Stimulated activated naive CD8-positive, alpha-beta T cell treated with anti-CD3 and anti-CD28 coated beads, Interleukin-15, Interleukin-2, amounts not matched to agents 100 U/mL and 50 U/mL, for 24 hours (primary cell): ENCODE results near the gene SLC16A2.
A peak's percentile ranks its signal among the peaks of the same experiment; 100 is the strongest.

Source experiments
- ATAC-seq: fragments of 150-1000 bp; cut with Tn5 transposase; one replicate; pipeline ENCODE4 v1.10.0; 2021
- DNase-seq: peaks from one replicate; pipeline ENCODE4 v3.0.0; 2021

SLC16A2 gene

DNA sequence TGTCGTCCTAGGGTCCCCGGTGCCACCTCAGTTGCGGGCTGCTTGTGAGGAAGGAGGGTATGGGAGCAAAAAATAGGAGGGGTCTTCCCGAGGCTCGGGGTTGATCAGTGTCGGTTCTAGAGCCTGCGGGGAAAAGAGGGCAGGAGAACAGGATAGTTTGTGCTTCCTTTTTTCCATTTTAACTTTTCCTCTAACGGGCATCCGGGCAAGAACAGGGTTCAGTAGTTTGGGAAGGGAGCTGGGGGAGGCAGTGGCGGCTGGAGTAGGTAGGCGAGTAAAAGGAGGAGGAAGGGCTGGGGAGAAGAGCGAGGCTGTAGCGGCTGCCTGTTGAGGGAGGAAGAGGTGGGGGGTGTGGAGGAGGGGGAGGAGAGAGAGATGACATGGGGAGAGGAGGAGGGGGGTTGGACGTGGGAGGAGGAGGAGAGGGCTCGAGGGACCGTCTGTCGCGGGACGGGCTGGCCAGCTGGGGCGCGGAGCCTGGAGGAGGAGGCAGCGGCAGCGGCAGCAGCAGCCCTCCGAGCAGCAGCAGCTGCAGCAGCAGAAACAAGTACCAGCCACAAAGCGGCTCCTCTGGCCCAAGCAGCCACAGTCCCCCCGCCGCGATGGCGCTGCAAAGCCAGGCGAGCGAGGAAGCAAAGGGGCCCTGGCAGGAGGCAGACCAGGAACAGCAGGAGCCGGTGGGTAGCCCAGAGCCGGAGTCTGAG lies at the start of gene SLC16A2:
Gene SLC16A2, plus strand, starts transcription at position 458 of the 704 bp plus-strand sequence. Its CDS starts 145 bp downstream, at position 603.
- ATAC-seq = peak; percentile 29
- peak; percentile 38 for DNase-seq

DNA sequence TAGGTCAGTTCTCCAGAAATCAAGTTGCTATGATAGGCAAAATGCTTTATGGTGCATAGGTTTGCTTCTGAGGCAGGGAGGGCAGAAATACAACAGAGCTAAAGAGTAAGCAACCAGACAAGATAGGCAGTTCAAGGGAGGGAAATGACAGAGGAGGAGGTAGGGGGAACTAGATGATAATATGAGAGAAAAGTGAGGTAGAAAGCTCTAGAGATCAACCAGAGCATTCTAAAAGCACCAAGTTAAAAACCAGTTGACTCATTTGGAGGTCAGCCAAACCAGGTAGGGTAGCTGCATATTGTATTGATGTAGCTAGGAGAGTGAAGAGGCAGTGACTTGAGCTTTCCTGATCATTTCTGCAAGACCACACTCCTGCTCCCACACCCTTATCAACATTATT lies 49.0 kb upstream of the SLC16A2 start:
- DNase-seq (no peak), ATAC-seq (no peak)

DNA sequence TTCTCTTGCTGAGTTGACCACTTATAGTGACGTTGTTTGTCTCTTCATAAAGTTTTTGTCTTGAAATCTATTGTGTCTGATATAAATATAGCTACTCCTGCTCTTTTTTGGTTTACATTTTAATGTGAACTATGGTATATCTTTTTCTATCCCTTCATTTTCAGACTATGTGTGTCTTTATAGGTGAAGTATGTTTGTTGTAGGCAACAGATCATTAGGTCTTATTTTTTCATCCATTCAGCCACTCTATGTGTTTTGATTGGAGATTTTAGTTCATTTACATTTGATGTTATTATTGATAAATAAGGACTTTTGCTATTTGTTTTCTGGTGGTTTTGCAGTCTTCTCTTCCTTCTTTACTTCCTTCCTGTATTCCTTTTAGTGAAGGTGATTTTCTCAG lies 44.0 kb upstream of the SLC16A2 start:
- ATAC-seq = no peak

DNA sequence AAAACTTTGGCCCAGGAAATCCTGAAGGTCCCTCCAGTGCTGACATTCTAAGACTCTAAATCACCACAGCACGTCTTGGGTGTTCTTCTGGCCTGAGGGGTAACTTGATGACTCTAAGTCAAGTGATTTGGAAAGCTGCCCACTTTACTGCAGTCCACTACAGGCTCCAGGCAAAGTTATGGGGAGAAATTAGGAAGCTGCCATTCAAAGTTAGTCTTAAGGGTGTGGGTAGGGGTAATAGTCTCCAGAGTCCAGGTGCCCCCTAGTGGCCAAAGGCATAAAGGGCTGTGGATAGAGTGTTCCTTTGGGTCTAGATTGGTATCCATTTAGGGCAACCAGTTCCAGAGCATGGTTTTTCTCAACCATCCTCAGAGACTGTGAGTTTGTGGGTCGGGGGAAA lies 38.7 kb upstream of the SLC16A2 start:
- DNase-seq (peak; percentile 63), ATAC-seq (peak; percentile 80)

More for the DNA sequence above, 44.0 kb upstream of the SLC16A2 start:
- DNase-seq = no peak

DNA sequence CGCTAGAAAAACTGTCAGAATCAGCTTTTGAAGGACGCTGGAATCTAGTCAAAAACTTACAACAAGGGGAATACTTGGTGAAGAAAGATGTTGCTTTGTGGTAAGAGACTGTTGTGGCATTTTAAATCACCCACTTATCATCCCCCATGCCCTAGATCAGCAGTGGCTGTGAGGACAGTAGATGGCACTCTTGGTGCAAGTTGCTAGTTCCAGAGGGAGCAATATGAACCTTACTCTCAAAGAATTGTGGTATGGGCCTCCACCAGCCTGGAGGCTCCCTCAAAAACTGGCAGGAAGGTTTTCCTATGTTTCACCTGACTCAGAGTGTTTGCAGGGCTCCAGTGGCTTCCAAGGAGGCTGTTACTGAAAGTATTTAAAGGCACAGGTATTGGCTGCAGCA lies 37.7 kb upstream of the SLC16A2 start:
- DNase-seq = peak; percentile 10
- peak; percentile 84 for ATAC-seq

DNA sequence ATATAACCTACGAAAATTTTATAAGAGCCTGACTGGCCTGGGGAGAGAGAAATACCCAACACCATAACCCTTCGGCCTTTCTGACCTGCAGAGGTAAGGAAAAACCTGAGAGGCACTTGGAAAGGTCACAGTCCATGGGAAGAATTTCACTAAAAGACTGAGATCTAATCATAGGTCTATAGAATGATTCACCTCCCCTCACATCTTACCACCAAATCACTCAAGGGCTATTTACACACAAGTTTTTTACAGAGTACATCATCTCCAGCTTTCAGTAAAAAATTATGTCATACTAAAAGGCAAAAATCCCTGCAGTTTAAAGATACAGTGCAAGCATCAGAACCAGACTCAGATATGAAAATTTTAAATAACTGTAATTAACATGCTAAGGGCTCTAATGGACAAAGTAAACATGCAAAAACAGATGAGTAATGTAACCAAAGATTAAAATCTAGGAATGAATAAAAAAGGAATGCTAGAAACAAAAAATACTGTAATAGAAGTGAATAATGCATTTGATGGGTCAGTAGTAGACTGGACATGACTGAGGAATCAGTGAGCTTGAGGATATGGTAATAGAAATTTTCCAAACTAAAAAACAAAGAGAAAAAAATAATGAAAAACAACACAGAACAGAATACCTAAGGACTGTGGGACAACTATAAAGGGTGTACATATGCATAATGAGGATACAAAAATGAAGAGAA lies 32.1 kb upstream of the SLC16A2 start:
- ATAC-seq = no peak

DNA sequence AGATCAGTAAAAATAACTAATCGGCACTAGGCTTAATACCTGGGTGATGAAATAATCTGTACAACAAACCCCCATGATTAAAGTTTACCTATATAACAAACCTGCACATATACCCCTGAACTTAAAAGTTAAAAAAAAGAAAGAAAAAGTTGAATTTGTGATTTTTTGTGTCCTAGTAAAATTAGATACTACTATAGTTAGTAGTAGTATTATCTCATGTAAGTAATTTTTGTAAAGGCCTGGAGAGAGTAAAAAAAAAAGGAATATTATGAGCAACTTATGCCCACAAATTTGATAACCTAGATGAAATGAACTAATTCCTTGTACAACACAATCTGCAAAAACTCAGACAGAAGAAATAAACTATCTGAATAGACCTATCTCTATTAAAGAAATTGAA lies 25.7 kb upstream of the SLC16A2 start:
- DNase-seq (no peak), ATAC-seq (no peak)

More for the DNA sequence above, 32.1 kb upstream of the SLC16A2 start:
- no peak for DNase-seq

DNA sequence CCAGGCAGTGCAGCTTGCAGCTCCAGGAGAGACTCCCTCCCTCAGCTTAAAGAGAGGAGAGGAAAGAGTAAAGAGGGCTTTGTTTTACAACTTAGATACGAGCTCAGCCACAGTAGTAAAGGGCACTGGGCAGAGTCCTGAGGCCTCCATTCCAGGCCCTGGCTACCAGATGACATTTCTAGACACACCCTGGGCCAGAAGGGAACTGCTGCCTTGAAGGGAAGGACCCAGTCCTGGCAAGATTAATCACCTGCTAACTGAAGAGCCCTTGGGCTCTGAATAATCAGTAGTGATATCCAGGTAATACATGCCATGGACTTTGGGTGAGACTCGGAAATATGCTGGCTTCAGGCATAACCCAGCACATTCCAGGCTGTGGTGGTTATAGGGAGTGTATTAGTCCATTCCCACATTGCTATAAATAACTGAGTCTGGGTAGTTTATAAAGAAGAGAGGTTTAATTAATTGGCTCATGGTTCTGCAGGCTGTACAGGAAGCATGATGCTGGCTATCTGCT lies 15.3 kb upstream of the SLC16A2 start:
- ATAC-seq = no peak
- no peak for DNase-seq

DNA sequence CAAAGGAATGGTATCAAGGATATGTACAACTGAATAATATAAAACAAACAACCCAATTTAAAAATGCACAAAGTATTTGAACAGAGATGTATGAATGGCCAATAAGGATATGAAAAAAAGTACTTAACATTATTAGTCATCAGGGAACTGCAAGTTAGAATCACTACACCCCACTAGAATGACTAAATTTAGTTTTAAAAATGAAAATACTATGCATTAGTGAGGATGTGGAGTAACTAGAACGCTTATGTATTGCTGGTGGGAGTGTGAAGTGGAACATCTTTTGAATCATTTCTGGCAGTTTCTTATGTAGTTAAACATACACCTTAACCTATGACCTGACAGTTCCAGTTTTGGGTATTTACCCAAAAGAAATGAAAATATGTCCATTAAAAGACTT lies 13.0 kb upstream of the SLC16A2 start:
- DNase-seq (no peak), ATAC-seq (no peak)

DNA sequence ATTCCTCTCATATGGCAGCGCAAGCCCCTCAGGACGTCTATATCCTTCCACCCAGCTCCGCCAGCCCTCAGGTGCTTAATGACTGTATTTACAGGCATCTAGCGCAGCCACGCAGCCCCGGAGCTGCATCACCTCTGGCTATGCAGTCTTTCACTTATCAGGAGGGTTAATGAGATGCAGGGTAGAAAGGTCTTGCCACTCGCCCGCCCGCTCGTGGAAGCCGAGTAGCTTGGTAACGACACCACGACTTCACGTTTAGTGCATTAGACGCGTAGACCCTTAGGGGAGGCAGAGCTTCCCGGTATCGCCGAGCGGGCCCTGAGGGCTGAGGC lies 1.5 kb upstream of the SLC16A2 start:
- DNase-seq = peak; percentile 14
- peak; percentile 4 for ATAC-seq

DNA sequence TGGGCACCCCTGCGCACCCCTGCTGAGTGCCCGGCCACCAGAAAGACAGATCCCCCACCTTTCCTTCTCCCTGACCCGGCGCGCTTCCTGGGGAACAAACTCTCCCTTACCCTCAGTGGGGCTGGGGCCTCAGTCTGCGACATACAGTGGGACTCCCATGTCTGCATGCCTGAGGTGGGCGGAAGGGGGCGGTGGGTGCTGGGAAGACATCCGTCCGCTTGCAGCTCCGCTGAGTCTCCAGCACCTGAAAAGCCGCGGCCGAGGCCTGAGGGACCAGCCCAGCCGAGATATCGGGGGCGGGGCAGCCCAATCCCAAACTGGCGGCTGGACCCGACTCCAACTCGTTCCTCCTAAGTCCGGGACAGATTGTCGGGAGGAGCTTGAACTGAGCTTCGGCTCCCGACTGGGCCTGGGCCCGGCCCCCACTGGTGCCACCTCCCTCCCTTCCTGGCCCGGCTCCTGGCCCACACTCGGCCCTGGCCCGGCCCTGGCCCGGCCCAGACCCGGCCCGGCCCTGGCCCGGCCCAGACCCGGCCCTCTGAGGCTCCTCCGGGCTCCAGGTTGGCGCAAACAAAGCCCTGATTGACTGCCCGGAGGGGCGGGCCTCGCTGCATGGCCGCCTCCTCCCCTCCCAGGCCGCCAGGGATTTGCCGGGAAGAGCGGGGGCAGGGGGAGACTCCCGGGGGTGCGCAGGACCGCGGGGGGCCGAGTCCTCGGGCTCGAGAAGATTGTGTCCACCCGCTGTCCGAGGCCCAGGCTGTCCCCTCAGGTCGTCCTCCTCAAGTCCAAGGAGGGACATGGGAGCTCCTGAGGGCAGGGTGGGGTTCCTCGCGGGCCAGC lies 877 bp upstream of the SLC16A2 start:
- DNase-seq = peak; percentile 27
- peak; percentile 24 for ATAC-seq

DNA sequence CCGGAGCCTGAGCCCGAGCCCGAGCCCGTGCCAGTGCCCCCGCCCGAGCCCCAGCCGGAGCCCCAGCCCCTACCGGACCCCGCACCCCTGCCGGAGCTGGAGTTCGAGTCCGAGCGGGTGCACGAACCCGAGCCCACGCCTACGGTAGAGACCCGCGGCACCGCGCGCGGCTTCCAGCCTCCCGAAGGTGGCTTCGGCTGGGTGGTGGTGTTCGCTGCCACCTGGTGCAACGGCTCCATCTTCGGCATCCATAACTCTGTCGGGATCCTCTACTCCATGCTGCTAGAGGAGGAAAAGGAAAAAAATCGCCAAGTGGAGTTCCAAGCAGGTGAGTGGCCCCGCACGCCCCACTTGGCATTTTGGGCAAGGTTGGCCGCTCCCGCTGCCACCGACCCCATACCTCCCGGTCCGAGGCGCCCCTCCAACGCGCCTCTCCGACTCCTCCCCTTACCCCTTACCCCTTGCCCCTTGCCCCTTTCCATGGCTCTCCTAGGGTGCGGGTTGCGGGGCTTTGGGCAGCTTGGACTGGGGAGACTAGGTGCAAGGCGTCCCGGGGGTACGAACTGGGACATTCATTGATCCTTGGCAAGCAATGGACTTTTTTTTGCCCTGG lies 553 bp downstream of the SLC16A2 start:
- no peak for DNase-seq
- peak; percentile 4 for ATAC-seq

DNA sequence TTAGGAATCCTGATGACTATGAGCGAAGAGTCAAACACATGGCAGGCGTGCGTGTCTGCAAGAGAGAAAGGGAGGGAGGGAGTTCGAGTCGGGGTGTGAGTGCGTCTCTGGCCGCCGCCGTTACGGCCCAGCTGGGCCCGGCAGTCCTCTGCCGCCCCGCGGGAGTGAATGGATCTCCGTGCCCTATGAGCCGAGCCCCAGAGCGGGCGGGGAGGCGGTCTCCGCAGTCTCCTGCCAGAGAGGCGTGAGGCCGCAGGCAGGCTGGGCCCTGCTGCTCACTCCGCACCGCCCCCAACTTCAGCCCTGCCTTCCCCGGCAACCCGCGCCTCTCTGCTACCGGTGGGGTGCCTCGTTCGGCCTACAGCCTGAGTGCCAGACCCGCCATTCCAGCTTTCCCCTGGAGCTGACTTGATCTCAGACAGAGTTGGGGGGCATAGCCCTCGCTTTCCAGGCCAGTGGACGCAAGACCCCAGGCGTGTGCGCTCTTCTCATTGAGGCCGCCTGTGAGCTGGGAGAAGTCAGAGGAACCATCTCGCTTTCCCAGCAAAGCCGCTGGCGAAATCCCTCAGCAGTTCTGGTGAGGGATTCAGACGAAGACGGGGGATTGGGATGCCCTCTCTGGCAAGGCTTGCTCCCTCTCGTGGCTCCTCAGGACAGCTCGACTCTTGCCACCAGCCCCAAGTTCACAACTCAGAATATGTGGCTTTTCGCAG lies 1.4 kb downstream of the SLC16A2 start:
- peak; percentile 25 for ATAC-seq
- DNase-seq = peak; percentile 19

DNA sequence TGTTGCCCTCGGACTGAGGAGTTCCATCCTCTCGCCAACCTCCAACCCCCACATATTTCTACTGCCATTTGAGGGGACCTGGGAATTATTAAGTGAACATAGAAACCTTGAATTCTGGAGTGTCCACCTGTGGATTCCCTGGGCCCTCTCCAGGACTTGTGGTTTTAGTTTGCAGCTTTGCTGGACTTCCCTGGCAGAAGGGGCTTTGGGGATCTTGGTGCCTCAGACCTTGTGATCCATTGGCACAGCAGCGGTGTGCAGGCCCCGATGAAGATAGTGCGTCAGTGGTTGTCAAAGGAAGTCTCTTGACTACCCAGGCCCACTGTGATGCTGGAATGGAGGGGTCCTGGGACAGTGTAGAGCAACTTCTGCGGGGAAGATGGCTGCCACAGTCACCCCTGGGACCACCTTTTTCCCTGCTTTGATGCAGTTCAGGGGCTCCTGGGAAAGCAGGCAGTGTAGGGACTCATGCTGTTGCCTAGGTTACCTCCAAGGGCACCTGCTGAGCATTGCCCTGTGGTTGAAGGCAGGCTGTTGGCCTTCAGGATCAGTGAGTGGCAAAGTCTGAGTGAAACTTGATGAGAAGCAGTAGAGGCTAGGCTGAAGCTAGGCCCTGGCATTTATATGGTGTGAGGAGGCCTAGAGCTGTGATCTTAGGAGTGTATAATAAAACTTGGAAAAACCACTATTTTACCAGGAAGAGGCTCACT lies 2.2 kb downstream of the SLC16A2 start:
- ATAC-seq (peak; percentile 16), DNase-seq (no peak)

DNA sequence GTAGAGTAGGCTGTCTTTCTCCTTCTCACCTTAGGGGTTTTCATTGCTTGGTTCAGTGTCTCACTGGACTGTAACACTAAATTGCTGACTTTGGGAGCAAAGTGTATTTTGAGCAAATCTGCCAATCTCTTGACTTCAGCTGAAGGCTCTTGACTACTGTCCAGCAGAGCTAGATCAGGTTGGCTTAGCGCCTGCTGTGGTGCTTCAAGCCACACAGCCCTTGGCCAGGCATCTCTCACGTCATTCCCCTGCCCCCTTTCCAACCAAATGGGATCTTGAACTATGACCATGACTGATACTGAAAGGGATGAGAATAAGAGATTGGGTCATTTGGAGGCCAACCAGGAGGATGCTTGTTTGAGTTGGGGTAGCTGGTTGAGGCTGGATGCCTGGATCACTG lies 4.8 kb downstream of the SLC16A2 start:
- DNase-seq = no peak
- ATAC-seq = no peak

DNA sequence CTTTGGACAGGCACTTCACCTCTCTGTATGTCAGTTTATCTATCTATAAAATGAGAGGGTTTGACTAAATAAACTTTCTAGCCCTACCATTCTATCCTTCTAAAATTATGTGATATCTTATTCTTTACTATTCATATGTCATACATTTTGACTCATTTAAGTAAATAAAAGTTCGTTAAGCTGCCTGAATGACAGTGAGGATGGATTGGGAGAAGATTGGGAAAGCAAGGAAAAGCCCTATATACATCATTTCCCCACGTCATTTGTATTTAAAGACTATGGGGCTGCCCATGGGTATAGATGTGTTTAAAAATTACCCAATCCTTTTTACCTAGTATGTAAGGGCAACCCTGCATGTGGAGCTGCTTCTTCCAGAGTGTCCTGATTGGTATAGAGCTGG lies 5.3 kb downstream of the SLC16A2 start:
- ATAC-seq = no peak
- DNase-seq = no peak

DNA sequence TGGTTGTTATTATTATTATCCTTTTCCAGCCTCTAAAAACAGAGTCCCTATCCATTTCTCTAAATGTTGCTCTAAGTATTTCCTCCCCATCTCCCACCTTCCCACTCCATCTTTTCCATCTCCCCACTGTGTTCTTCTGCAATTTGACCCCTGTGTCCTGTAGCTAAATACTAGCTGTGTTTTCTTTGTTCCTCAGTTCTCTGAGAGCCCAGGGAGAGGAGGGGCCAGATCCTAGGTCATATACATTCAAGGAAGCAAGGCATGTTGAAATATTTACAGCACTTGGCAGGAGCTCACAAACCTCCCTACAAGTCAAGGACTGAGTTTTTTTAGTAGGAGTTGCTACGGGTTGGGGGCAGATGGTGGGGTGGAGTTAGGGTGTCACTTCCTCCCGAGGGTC lies 10.5 kb downstream of the SLC16A2 start:
- ATAC-seq (no peak), DNase-seq (no peak)

DNA sequence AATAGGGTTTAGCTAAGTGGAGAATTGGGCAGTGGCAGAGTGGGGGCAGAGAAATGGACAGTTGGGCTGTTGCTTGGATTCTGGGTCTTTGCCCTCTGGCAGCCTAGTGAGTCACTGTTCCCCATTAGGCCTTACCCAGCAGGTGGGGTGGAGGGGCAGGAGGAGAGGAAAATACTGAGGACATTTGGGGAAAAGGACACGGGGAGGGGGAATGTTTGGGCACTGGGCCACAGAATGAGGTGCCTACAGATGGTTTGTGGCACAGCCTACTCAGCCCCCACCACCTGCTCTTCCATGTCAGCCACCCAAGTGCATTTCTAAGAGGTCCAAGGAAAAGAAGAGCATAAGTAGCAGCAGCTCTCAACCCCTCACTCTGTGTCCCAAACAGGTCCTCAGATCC lies 13.0 kb downstream of the SLC16A2 start:
- DNase-seq = no peak
- ATAC-seq = no peak

DNA sequence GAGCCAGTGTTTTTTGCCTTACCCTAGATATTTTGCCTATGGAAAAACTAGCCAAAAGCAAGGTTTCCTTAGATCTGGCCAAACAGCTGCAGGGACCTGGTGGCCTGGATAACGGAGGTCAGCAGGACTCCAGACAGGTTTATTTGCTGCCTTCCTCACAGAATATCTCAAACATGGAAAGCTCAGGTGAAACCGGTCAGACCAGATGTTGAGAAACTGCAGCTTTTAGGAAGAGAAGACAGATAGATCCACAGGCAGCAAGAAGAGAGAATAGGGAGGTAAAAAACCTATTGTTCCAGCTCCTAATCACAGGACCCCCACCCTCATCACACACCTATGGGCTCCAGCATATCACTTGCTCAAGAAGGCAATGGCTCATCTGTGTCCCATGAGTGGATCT lies 16.2 kb downstream of the SLC16A2 start:
- no peak for DNase-seq

DNA sequence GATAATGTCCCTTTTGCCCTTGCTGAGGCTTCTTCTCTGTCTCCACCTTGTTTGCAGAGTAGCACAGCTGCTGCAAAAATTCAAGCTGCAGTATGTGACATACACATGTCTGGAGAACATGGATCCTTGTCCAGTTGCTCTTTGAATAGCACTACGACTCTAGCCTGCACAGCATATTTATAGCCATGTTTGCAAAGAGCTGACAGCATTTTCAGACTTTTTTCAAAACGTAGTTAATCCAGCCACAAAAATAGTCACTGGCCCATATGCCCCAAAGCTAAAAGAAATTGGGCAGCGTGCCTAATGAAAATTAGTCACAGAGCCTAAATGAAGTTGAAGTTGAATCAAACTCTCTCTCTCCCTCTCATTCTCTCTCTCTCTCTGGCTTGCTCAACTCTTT lies 17.5 kb downstream of the SLC16A2 start:
- ATAC-seq (no peak), DNase-seq (no peak)

More for the DNA sequence above, 16.2 kb downstream of the SLC16A2 start:
- ATAC-seq = no peak

DNA sequence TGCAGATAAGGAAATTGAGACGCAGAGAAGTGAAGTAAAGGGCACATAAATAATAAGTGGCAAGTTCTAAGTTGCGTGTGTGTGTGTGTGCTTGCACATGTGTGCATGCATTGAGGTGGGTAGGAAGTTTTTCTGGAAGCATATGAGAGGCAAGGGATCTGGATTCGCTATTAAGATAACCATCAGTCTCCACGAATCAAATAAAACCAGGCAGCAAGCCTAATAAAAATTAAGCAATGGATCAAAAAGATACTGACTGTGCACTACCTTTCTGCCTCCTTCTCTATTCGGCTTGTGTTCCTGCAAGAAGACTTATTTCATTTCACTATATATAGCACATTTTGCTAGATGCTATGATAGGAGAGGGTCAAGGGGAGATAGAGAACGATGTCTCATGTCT lies 23.8 kb downstream of the SLC16A2 start:
- no peak for ATAC-seq
- DNase-seq = no peak
